HG03103 (cell line): Measurements from ENCODE around the gene INHBC.

Experiments used
- ATAC-seq: cut with Tn5 transposase; IDR thresholded peaks from one replicate; pipeline ENCODE4 v1.9.1; 2021; ENCODE audit warnings: low read depth; ENCODE audit not compliant: unreplicated experiment

Gene INHBC

DNA sequence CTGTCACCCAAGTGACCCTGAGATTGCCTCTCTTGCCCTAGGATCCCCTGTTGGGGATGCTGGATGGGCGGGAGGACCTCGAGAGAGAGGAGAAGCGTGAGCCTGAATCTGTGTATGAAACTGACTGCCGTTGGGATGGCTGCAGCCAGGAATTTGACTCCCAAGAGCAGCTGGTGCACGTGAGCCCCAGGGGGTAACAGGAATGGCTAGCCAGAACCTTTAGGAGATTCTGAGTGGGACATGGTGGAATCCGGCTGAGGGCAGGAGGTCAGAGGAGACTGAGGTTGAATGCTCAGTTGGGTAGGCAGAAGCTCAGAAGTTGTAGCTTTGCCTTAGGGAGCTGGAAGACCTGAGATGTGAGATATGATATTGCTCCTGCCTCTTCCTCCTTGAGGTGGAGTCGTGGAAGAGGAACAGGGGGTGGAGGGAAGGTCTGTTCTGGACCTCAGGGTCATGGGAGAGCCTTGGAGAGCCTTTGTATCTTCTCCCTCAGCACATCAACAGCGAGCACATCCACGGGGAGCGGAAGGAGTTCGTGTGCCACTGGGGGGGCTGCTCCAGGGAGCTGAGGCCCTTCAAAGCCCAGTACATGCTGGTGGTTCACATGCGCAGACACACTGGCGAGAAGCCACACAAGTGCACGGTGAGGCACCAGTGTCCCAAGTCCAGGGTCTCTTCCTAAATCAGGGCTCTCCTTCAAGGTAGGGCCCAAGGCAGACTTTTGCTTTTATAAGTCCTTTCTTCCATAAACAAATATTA, 31.3 kb downstream of the INHBC start:
- ATAC-seq = no peak

DNA sequence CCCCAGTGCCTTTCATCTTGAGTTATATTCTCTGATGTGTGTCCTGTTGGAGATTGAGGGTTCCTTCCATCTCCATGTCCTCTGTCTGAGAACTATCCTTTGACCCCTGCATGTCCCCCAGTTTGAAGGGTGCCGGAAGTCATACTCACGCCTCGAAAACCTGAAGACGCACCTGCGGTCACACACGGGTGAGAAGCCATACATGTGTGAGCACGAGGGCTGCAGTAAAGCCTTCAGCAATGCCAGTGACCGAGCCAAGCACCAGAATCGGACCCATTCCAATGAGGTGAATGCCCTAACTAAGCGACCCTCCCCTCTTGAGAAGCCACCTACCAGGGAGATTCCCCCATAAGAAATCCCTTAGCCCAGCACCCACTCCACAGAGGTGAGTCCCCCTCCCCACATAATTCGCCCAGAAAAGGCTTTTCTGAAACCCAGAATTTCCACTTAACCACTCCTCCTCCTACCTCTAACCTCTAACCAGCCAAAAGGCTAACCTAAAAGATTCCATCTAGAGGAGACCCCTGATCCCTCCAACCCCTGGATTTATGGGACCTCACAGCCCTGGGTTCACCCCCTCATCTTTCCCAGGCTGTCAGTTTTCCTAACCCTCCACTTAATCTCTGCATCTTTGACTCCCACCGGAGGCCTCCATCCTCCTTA, 32.8 kb downstream of the INHBC start:
- no peak for ATAC-seq

DNA sequence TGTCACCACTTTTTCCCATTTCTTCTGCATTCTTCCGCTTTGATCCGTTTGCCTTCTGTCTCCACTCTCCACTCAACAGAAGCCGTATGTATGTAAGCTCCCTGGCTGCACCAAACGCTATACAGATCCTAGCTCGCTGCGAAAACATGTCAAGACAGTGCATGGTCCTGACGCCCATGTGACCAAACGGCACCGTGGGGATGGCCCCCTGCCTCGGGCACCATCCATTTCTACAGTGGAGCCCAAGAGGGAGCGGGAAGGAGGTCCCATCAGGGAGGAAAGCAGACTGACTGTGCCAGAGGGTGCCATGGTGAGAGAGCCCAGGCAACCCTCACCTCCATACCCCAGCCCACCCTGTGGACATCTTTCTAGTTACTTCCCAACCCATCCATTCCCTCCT, 33.3 kb downstream of the INHBC start:
- no peak for ATAC-seq

DNA sequence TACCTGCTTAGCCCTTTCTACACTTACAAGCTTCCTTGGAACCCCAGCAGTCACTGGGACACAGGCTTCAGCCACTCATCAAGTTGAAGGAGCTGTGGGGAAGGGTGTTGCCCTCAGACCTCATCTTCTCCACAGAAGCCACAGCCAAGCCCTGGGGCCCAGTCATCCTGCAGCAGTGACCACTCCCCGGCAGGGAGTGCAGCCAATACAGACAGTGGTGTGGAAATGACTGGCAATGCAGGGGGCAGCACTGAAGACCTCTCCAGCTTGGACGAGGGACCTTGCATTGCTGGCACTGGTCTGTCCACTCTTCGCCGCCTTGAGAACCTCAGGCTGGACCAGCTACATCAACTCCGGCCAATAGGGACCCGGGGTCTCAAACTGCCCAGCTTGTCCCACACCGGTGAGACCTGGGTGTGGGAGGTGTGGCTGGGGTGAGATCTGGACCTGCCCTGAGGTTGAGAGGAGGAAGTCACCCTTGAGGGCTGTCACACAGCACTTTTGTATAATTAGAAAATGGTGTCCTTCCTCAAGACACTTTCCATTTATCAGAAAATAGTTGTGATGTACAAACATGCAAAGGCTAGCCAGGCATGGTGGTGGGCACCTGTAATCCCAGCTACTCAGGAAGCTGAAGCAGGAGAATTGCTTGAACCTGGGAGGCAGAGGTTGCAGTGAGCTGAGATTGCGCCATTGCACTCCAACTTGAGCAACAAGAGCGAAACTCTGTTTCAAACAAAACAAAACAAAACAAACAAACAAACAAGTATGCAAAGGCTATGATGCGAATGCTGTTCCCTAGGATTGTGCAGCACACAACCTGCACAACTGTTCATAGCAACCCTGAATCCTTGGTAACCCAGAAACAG, 34.9 kb downstream of the INHBC start:
- ATAC-seq = no peak

DNA sequence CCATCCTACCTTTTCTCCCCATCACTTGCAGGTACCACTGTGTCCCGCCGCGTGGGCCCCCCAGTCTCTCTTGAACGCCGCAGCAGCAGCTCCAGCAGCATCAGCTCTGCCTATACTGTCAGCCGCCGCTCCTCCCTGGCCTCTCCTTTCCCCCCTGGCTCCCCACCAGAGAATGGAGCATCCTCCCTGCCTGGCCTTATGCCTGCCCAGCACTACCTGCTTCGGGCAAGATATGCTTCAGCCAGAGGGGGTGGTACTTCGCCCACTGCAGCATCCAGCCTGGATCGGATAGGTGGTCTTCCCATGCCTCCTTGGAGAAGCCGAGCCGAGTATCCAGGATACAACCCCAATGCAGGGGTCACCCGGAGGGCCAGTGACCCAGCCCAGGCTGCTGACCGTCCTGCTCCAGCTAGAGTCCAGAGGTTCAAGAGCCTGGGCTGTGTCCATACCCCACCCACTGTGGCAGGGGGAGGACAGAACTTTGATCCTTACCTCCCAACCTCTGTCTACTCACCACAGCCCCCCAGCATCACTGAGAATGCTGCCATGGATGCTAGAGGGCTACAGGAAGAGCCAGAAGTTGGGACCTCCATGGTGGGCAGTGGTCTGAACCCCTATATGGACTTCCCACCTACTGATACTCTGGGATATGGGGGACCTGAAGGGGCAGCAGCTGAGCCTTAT, 35.8 kb downstream of the INHBC start:
- no peak for ATAC-seq

DNA sequence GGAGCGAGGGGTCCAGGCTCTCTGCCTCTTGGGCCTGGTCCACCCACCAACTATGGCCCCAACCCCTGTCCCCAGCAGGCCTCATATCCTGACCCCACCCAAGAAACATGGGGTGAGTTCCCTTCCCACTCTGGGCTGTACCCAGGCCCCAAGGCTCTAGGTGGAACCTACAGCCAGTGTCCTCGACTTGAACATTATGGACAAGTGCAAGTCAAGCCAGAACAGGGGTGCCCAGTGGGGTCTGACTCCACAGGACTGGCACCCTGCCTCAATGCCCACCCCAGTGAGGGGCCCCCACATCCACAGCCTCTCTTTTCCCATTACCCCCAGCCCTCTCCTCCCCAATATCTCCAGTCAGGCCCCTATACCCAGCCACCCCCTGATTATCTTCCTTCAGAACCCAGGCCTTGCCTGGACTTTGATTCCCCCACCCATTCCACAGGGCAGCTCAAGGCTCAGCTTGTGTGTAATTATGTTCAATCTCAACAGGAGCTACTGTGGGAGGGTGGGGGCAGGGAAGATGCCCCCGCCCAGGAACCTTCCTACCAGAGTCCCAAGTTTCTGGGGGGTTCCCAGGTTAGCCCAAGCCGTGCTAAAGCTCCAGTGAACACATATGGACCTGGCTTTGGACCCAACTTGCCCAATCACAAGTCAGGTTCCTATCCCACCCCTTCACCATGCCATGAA, 36.5 kb downstream of the INHBC start:
- ATAC-seq = no peak

DNA sequence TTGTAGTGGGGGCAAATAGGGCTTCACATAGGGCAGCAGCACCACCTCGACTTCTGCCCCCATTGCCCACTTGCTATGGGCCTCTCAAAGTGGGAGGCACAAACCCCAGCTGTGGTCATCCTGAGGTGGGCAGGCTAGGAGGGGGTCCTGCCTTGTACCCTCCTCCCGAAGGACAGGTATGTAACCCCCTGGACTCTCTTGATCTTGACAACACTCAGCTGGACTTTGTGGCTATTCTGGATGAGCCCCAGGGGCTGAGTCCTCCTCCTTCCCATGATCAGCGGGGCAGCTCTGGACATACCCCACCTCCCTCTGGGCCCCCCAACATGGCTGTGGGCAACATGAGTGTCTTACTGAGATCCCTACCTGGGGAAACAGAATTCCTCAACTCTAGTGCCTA, 37.1 kb downstream of the INHBC start:
- ATAC-seq = no peak

DNA sequence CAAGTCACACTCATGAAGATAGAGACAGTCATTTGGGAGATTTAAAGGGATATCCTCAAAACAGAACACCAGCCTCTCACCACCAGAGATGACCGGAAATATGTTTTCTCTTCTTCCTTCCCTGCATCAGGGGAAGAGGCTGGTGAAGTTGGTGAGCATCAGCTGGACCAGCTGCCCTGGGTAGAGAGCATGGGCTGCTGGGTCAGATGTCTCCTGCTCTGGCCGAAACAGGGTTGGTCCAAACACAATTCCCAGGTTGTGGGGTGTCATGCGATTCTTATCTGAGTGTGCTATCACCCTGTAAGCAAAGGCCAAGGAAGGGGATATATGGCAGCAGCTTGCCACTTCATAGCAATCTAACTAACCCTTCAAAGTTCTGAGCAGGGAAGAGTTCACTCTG, 37.8 kb downstream of the INHBC start:
- ATAC-seq = no peak

DNA sequence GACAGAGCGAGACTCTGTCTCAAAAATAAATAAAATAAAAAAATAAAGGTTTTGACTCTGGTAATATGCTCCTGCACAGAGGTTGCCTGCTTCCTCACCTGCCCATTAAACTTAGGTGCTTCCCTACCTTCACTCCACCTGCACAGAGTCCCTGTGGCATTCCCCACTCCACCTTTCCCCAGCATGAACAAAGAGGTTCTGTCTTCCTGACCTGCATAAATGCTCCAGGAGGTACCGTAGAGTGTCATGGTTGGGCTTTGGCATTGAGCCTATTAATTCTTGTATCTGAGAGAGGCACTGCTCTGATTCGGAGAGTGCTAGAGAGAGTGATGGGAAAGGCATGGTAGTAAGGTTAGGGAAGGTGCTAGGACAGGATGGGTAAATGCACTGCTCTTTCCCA, 38.8 kb downstream of the INHBC start:
- no peak for ATAC-seq

DNA sequence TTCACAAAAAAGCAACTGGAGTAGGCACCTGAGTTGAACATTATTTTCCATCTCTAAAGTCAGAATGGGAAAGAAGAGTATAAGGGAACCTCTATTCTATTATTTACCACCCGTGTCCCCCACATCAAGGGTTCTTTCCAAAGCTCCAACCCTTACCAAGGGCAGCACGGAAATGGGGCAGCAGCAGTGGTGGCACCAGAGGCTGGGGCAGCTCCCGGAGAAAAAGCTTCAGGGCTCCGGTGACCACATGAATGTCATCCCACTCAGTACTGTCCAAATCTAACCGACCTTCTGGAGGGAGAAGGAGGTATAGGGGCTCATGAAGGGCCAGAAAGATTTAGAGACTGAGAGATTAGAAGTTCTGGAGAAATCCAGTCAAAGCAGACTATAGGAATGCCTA, 39.3 kb downstream of the INHBC start:
- no peak for ATAC-seq

DNA sequence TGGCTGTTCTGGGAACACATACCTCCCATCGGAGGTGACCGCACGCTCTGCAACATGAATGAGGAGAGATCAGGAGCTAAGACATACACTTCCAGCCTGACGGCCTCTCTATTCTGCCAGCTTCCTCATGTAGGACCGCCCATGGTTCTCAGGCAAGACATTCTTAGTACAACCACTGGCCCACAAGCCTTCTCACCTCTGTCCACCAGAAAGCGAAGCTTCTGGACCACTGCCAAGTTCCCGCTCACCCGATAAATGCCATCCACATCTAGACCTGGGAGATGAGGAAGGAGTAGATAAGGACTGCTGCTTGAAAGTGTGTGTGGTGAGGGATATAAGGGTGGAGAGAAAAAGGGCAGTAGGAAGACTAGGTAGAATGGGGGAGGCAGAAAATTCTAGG, 39.8 kb downstream of the INHBC start:
- ATAC-seq = no peak

DNA sequence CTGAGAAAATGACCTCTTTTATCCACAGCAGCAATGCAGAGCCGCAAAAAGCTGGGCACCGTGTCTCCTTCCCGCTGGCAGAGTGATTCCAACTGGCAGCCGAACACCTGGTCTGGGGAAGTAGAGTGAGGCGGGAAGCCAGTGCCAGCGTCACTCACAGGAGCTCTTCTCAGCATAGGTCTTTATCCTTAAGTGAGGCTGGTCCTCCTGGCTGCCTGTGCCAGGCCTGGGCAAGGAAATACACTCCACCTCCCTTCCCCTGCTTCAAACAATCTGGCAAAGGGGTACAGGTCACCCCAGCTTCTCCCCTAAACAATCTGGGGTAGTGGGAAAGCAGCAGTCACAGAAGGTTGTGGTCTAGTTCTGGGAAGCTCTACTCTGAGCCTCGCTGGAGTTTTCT, 40.3 kb downstream of the INHBC start:
- ATAC-seq = no peak

DNA sequence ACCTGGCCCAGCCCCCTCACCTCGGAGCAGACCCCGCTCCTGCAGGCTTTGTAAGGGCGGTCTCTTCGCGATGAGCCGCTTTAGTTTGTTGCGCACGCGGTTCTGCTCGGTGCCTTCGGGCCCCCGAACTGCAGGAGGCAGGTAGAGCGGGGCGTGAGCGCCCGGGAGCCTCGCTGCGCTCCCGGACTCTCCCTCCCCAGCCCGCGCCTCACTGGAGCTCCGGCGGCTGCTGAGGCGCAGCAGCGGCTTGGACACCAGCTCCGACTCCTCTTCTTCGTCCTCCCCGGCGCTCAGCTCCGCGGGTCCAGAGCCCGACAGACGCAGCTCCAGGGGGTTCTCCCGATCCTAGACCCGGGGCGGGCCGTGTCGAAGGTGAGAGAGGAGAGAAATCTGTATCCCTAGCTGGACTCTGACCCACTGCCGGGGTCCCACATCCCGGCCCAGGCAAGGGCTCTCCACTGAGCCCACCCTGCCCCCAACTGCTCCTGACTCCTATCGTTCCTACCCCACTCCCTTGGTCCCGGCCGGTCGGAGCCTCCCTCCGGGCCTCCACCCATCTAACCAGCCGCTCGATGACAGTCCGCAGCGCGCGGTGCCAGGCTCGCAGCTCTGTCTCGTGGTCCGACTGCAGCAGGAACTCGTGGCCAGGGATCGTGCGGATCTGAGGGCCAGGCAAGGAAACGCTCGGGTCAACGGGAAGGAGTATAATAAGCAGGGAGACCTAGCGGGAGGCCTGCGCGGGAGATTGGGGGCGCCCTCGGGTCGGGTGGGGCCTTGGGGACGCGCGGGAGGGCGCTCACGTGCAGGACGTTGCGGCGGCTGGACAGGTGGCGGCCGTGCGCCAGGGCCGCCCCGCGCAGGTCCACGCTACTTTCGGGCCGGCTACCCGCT, 40.9 kb downstream of the INHBC start:
- ATAC-seq = no peak

DNA sequence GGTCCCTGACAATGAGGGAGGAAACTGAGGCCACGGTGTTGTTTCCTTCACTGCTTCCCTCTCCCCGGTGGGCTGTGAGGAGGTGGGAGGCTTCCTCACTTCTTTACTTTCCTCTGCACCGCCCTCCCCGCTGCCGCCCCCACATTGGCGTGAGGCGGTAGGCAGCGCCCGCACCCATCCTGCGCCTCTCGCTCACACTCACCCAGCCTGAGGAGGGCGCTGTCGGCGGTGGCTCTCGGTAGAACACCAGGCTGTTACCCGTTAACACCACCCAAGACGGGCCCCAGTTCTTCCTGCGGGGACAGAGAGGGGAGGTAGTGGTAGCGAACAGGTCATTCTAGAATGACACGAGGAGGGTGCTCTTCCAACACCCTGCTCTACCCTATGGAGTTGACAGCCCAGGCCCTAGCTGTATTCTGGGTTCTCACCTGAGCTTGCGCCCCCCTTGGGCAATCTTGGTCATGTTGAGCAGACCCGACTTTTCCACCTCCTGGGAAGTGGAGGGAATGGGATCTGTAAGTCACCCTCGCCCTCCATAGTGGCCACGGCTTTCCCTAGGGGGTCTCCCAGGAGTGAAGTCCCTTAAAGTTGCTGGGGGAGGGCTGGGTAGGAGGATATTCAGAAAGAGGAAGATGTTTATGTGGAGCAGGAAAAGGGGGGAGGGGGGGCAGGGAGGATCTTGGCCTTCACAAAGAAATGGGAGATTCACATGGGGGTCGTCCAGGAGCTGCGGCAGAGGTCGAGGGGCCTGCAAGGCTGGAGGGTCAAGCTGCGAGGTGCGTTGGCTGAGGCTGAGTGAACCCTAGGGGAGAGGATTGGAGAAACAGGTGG, 41.8 kb downstream of the INHBC start:
- ATAC-seq = no peak

DNA sequence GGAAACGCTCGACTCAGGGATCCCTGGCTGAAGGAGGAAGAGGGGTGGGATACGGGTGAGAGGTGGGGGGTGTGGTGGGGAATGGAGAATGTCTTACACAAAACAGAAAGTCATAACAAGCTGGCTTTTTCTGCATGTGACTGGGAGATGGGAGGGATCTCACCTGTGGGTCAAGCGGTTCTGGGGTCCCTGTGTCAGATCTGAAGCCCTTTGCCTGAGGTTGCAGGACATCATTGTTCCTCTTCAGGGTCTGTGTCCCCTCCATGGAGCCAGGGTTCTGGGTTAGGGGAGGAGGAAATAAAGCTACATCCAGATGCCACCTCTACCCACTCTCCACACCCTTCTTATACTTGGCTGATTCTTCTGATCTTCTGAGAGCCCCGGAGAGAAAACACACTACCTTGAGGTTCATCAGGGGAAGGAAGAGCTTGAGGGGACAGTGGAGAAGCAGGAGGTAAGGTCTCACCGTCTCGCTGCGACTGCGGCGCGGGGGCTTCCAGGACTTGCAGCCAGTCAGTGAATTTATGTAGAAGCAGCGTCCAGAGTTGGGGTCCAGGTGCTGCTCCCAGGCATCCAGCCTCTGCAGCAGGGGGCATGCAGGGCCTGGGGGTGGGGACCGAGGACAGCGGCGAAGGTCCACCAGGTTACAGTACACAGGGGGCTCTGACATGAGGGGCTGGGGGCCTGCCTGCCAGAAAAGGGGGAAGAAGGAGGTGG, 42.6 kb downstream of the INHBC start:
- ATAC-seq = no peak

DNA sequence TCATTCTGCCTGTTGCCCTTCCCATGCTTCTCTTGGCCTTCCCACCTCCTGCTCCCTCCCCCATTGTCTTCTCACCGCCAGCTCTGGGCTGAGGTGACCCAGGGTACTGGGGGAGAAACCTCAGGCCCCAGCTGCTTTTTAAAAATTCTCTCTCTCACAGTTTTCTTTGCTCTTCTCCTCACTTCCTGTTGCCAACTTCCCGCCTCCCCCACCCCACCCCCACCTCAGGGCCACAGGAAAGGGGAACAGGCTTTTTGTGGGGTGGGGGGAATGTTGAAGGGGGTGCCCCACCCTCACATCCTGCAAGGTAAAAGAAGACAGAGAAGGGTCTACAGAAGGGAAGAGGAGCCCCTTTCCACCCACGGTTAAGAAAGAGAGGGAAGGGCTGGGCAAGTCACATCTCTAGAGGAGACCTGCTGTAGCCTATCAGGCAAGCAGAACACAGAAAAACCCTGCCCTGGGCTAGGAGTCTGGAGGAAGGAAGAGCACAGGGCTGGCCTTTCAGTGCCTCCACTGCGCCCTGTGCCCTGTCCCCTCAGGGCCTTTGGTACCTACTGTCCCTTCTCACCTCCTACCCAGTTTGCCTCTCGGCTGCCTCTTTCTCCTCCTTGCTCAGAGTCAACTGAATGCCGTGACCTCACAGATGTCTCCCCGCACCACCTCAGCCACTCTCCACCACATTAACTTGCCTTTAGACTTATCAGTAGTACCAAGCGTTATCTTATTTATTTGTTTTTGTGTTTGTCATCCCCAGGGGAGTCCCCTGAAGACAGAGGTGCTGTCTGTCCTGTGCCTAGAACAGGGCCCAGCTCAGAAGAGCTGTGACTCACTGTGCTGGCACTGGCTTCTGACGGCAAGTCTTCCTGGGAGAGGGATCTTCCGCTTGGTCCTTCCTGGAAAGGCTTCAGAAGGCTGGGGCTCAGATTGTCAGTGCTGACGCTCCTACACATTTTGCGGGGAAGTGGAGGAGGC, 43.4 kb downstream of the INHBC start:
- no peak for ATAC-seq

DNA sequence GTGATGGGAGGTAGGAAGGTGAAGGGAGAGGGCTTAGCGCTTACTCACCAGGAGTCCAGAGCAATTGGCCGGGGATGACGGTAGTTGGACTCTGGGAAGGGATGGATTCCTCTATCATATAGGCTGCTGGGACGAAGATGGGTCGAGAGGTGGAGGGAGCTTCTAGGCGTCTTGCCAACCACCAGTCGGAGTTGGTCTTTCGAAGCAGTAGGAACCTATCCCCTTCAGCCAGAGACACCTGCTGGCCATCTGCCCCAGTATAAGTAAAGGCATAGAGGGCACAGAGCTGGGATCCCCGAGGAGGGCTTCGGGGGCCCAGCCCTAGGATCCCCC, 44.4 kb downstream of the INHBC start:
- ATAC-seq = no peak
